K562 (cell line): ENCODE measurements around the gene SHISA4. TPM values are rescaled to one million over a fixed set of nuclear protein-coding genes. Genes with fewer than 3 reads are reported as not detected.

Source experiments
- ATAC-seq: fragments of 200-7000 bp; cut with Tn5 transposase; 3 replicates; pipeline ENCODE4 v1.9.1; 2020; ENCODE audit warnings: moderate library complexity
- BruUV-seq: library from RNA; stranded (reverse); fragments of 400-500 nt; replicated peaks from 2 replicates; lab custom pipeline; 2021; lab: Mats Ljungman, UMichigan
- CTCF ChIA-PET: fragments of 300-600 bp; formaldehyde crosslinking; extraction: SDS; loops from one replicate; lab custom pipeline; 2021; ENCODE audit warnings: low intra/inter-chr PET ratio; lab: Yijun Ruan, JAX
- POLR2A ChIA-PET: fragments of 300-600, 350-650 bp; sonication (Branson Sonifier 250); formaldehyde crosslinking; extraction: SDS; loops from one replicate; lab custom pipeline; 2021; ENCODE audit warnings: antibody characterized with exemption, inconsistent platforms; lab: Yijun Ruan, JAX
- DNase-seq, 4 experiments: peaks; one replicate each; pipeline versions ENCODE4 v3.0.0 to v3.0.0-alpha.2; 2011 to 2018; ENCODE audit warnings: low spot score in 3 of 4, mixed read lengths in 3 of 4; ENCODE audit errors: extremely low read depth in 1 of 4
- FAIRE-seq: peaks from 2 replicates; lab custom pipeline; 2011; peaks lifted over from hg19 to GRCh38; lab: Jason Lieb, UNC
- H2AFZ ChIP-seq: 2 replicates; pipeline ENCODE4 v1.6.0; 2011; ENCODE audit warnings: low read depth, low read length, control low read depth, inconsistent platforms
- H3K27ac ChIP-seq: fragments of 200-600 bp; 3 replicates; pipeline ENCODE4 v1.8.0; 2011; ENCODE audit warnings: low read depth, mild to moderate bottlenecking, control low read depth, inconsistent platforms, low read length, moderate library complexity, mixed read lengths; ENCODE audit errors: extremely low read depth
- H3K27me3 ChIP-seq, 2 experiments: fragments of 300-600 bp in 1 of 2; 2 replicates in 1 of 2; 3 replicates in 1 of 2; pipeline versions ENCODE4 v1.6.0 to v1.8.0; 2011; ENCODE audit warnings: inconsistent platforms in 2 of 2, low read length in 2 of 2, mild to moderate bottlenecking in 1 of 2, mixed read lengths in 1 of 2, moderate library complexity in 1 of 2; ENCODE audit not compliant: control insufficient read depth in 2 of 2, insufficient read depth in 2 of 2
- H3K36me3 ChIP-seq: fragments of 300-600 bp; 3 replicates; pipeline ENCODE4 v1.8.0; 2011; ENCODE audit warnings: mild to moderate bottlenecking, low read length, inconsistent platforms; ENCODE audit not compliant: control insufficient read depth, insufficient read depth
- H3K4me1 ChIP-seq, 2 experiments: fragments of 200-600 bp in 1 of 2; replicated peaks in 1 of 2; 2 replicates in 1 of 2; 3 replicates in 1 of 2; pipeline versions ENCODE4 v1.5.1 to v1.8.0; 2011; ENCODE audit warnings: inconsistent platforms in 2 of 2, low read length in 2 of 2, mild to moderate bottlenecking in 1 of 2, mixed read lengths in 1 of 2, moderate library complexity in 1 of 2; ENCODE audit not compliant: control insufficient read depth in 2 of 2, insufficient read depth in 2 of 2
- H3K4me2 ChIP-seq: 2 replicates; pipeline ENCODE4 v1.6.1; 2011; ENCODE audit warnings: low read length, control low read depth, inconsistent platforms, mixed read lengths; ENCODE audit not compliant: insufficient read depth
- H3K4me3 ChIP-seq: fragments of 200-600 bp; sonication (generic), shearing (Covaris generic); 2 replicates; pipeline ENCODE4 v1.5.1; 2016; ENCODE audit warnings: control low read depth, inconsistent platforms
- H3K79me2 ChIP-seq: fragments of 200-600 bp; 3 replicates; pipeline ENCODE4 v1.8.0; 2011; ENCODE audit warnings: low read length, inconsistent platforms; ENCODE audit not compliant: control insufficient read depth, insufficient read depth
- H3K9ac ChIP-seq, 2 experiments: 2 replicates each; pipeline versions ENCODE4 v1.6.0 to v1.6.1; 2011; ENCODE audit warnings: low read depth in 2 of 2, low read length in 2 of 2, control low read depth in 1 of 2, inconsistent platforms in 1 of 2, mild to moderate bottlenecking in 1 of 2, mixed read lengths in 1 of 2; ENCODE audit not compliant: insufficient read depth in 1 of 2
- H3K9me1 ChIP-seq: one replicate; pipeline ENCODE4 v1.6.0; 2011; ENCODE audit warnings: inconsistent platforms, mild to moderate bottlenecking, low read length, moderate library complexity; ENCODE audit not compliant: control insufficient read depth, insufficient read depth
- H3K9me3 ChIP-seq: replicated peaks from 2 replicates; pipeline ENCODE4 v1.5.1; 2011; ENCODE audit warnings: low read depth, low read length, inconsistent platforms; ENCODE audit not compliant: control insufficient read depth, insufficient read depth
- H4K20me1 ChIP-seq: replicated peaks from 2 replicates; pipeline ENCODE4 v1.6.1; 2011; ENCODE audit warnings: low read length, inconsistent platforms, mixed read lengths; ENCODE audit not compliant: control insufficient read depth, insufficient read depth
- CCNT2 ChIP-seq: IDR thresholded peaks from 2 replicates; pipeline ENCODE4 v1.6.1; 2011; ENCODE audit warnings: borderline replicate concordance, low read depth, mild to moderate bottlenecking, moderate library complexity, mixed read lengths, low read length; ENCODE audit not compliant: insufficient read length; ENCODE audit errors: extremely low read depth
- DACH1 ChIP-seq: fragments of 450-650 bp; IDR thresholded peaks from 2 replicates; pipeline ENCODE4 v1.6.1; 2018; ENCODE audit not compliant: partially characterized antibody
- GABPB1 ChIP-seq: sonication (generic); formaldehyde crosslinking; IDR thresholded peaks from 2 replicates; pipeline ENCODE4 v1.8.0; 2022; ENCODE audit warnings: mild to moderate bottlenecking, missing genetic modification reagents
- GATAD2A ChIP-seq: fragments of 450-650 bp; IDR thresholded peaks from 2 replicates; pipeline ENCODE4 v1.6.1; 2017
- HNRNPLL ChIP-seq: fragments of 200-400 bp; formaldehyde crosslinking; IDR thresholded peaks from 2 replicates; pipeline ENCODE4 v1.6.1; 2017; ENCODE audit warnings: low read length, low read depth, mild to moderate bottlenecking; ENCODE audit not compliant: poor library complexity, severe bottlenecking
- MTA1 ChIP-seq: fragments of 450-650 bp; IDR thresholded peaks from 2 replicates; pipeline ENCODE4 v1.6.1; 2017; ENCODE audit warnings: borderline replicate concordance
- MXI1 ChIP-seq: IDR thresholded peaks from 2 replicates; pipeline ENCODE4 v1.6.1; 2011; ENCODE audit warnings: low read depth, mild to moderate bottlenecking, improper control_type of control experiment, low read length
- NFRKB ChIP-seq: fragments of 450-650 bp; IDR thresholded peaks from 2 replicates; pipeline ENCODE4 v1.6.1; 2016; ENCODE audit warnings: low read depth
- NR2C1 ChIP-seq, 2 experiments: fragments of 450-650 bp; IDR thresholded peaks; 2 replicates each; pipeline ENCODE4 v1.6.1; 2017; ENCODE audit warnings: mild to moderate bottlenecking in 2 of 2, antibody characterized with exemption in 1 of 2, inconsistent platforms in 1 of 2, missing compliant biosample characterization in 1 of 2, missing genetic modification characterization in 1 of 2
- SMAD2 ChIP-seq: fragments of 150-350 bp; IDR thresholded peaks from 2 replicates; pipeline ENCODE4 v1.6.1; 2014; ENCODE audit warnings: low read depth, mild to moderate bottlenecking, low read length
- SMC3 ChIP-seq: conservative IDR thresholded peaks from 2 replicates; pipeline ENCODE4 v1.6.1; 2011; ENCODE audit warnings: low read depth, low read length, improper control_type of control experiment; ENCODE audit not compliant: insufficient read depth
- TEAD1 ChIP-seq, 2 experiments: fragments of 450-650 bp in 1 of 2; sonication (generic) in 1 of 2; formaldehyde crosslinking; IDR thresholded peaks; 2 replicates each; pipeline versions ENCODE4 v1.4.0 to v1.8.0; 2020 to 2022; ENCODE audit warnings: mild to moderate bottlenecking in 2 of 2, missing genetic modification reagents in 1 of 2
- ZNF232 ChIP-seq: sonication (generic); formaldehyde crosslinking; IDR thresholded peaks from 2 replicates; pipeline ENCODE4 v1.8.0; 2022; ENCODE audit warnings: mild to moderate bottlenecking, missing genetic modification reagents
- WGBS: fragments of 100-300 bp; shearing (Covaris generic); methylation state at CpG from one replicate; pipeline ENCODE4 v1.1.6; 2016; ENCODE audit warnings: low coverage, mixed read lengths; ENCODE audit not compliant: insufficient coverage; ENCODE audit errors: missing lambda C conversion rate; 5-methylcytosine and 5-hydroxymethylcytosine counted together
- in situ Hi-C: fragments of 300-500 bp; cut with MboI; formaldehyde crosslinking; loops from 4 replicates; pipeline ENCODE4 v1.15.0; 2018; ENCODE audit warnings: inconsistent platforms, mixed read lengths
- intact Hi-C: fragments of 100-400 bp; cut with micrococcal nuclease; formaldehyde crosslinking; loops from 2 replicates; pipeline ENCODE4 v1.14.2; 2022
- polyA plus RNA-seq, 8 experiments: library from polyadenylated mRNA; depleted of rRNA in 4 of 8; stranded (reverse) in 5 of 8; unstranded in 3 of 8; fragments of >200 nt; fragmentation: Nextera tagmentation in 2 of 8; fragmentation: Illumina TruSeq in 1 of 8; extraction: Ambion mirVana in 2 of 8; extraction: Trizol in 1 of 8; gene quantifications; 2 replicates each; pipeline versions ENCODE4 v1.2.1 to v1.2.3, GENCODE V29; 2011 to 2014; ENCODE audit warnings: inconsistent platforms in 1 of 8, missing spikeins in 1 of 8
- total RNA-seq, 7 experiments: library from RNA; depleted of rRNA in 6 of 7; stranded (reverse); fragments of >200 nt in 6 of 7; fragmentation: Illumina TruSeq in 2 of 7; extraction: Trizol in 2 of 7; gene quantifications; 2 replicates each; pipeline versions ENCODE4 v1.2.1 to v1.2.3, GENCODE V29; 2011 to 2021; ENCODE audit warnings: low replicate concordance in 1 of 7
- TF ChIP-seq, protein P1 (sequence below): fragments of 250-450 bp; sonication (Bioruptor Pico); IDR thresholded peaks from 2 replicates; pipeline ENCODE4 v1.5.0; 2022; ENCODE audit warnings: mild to moderate bottlenecking
- TF ChIP-seq, protein P2 (sequence below): sonication (generic); formaldehyde crosslinking; IDR thresholded peaks from 2 replicates; pipeline ENCODE4 v1.8.1; 2023; ENCODE audit warnings: missing genetic modification reagents, mild to moderate bottlenecking, borderline replicate concordance

Gene SHISA4
- total and polyA plus RNA-seq, 9 of the 15 experiments (the other 6 are each of a cell fraction or from before 2014, with no cell fraction given): 0.15 to 0.95 (median 0.68) TPM; not detected in 2

DNA sequence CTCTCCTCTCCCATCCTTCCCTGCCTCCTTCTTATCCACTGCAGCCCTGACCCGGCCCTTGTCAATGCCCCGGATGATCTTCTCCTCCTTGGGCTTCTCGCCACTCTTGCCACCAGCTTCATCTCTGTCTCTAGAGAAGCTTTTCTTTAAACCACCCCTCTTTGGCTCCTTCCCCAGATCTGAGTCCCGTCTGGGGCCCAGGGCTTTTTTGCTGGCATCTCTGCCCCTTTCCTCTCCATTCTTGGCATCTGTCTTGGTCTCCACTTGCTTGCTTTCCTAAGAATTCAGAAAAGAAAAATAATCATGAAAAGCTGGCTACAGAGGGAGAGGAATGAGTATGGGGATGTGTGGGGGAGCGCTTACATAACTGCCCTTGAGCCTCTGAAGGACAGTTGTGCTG lies 11.8 kb downstream of the SHISA4 start:
- no TSS peak for BruUV-seq
- in situ Hi-C loops: no loop called here
- WGBS: 9% methylated on average over 5 of the region's 5 CpGs
- TF ChIP-seq MTA1: no peak
- no peak for TF ChIP-seq DACH1
- no peak for TF ChIP-seq ZNF232 (CRISPR knock-in tag)
- no peak for TF ChIP-seq GABPB1 (CRISPR knock-in tag)
- TF ChIP-seq NR2C1 (IDR thresholded peaks at IDR 0.05): no peak
- no peak for TF ChIP-seq NR2C1 (tag; IDR thresholded peaks at IDR 0.05)
- no peak for TF ChIP-seq SMAD2
- TF ChIP-seq TEAD1 (CRISPR knock-in tag; IDR thresholded peaks at IDR 0.05): no peak
- TF ChIP-seq NFRKB: no peak
- no peak for TF ChIP-seq GATAD2A
- no peak for TF ChIP-seq HNRNPLL
- no peak for TF ChIP-seq MXI1
- TF ChIP-seq, protein P1, sequence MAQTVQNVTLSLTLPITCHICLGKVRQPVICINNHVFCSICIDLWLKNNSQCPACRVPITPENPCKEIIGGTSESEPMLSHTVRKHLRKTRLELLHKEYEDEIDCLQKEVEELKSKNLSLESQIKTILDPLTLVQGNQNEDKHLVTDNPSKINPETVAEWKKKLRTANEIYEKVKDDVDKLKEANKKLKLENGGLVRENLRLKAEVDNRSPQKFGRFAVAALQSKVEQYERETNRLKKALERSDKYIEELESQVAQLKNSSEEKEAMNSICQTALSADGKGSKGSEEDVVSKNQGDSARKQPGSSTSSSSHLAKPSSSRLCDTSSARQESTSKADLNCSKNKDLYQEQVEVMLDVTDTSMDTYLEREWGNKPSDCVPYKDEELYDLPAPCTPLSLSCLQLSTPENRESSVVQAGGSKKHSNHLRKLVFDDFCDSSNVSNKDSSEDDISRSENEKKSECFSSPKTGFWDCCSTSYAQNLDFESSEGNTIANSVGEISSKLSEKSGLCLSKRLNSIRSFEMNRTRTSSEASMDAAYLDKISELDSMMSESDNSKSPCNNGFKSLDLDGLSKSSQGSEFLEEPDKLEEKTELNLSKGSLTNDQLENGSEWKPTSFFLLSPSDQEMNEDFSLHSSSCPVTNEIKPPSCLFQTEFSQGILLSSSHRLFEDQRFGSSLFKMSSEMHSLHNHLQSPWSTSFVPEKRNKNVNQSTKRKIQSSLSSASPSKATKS (CRISPR knock-in tag): no peak
- TF ChIP-seq CCNT2: no peak
- TF ChIP-seq SMC3: no peak
- TF ChIP-seq, protein P2, sequence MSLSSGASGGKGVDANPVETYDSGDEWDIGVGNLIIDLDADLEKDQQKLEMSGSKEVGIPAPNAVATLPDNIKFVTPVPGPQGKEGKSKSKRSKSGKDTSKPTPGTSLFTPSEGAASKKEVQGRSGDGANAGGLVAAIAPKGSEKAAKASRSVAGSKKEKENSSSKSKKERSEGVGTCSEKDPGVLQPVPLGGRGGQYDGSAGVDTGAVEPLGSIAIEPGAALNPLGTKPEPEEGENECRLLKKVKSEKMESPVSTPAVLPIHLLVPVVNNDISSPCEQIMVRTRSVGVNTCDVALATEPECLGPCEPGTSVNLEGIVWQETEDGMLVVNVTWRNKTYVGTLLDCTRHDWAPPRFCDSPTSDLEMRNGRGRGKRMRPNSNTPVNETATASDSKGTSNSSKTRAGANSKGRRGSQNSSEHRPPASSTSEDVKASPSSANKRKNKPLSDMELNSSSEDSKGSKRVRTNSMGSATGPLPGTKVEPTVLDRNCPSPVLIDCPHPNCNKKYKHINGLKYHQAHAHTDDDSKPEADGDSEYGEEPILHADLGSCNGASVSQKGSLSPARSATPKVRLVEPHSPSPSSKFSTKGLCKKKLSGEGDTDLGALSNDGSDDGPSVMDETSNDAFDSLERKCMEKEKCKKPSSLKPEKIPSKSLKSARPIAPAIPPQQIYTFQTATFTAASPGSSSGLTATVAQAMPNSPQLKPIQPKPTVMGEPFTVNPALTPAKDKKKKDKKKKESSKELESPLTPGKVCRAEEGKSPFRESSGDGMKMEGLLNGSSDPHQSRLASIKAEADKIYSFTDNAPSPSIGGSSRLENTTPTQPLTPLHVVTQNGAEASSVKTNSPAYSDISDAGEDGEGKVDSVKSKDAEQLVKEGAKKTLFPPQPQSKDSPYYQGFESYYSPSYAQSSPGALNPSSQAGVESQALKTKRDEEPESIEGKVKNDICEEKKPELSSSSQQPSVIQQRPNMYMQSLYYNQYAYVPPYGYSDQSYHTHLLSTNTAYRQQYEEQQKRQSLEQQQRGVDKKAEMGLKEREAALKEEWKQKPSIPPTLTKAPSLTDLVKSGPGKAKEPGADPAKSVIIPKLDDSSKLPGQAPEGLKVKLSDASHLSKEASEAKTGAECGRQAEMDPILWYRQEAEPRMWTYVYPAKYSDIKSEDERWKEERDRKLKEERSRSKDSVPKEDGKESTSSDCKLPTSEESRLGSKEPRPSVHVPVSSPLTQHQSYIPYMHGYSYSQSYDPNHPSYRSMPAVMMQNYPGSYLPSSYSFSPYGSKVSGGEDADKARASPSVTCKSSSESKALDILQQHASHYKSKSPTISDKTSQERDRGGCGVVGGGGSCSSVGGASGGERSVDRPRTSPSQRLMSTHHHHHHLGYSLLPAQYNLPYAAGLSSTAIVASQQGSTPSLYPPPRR: no peak

More for the DNA sequence above, 11.8 kb downstream of the SHISA4 start:
- no peak for FAIRE-seq
- Histone ChIP-seq H2AFZ (peak overlapping the region; percentile 7; the same call in 1 of the 2 replicates), H3K27me3 (peaks cover 0 to 21% of the 10 kb centered on the region in 2 experiments; a peak in 3 of 5 replicates), H3K4me1 (peaks cover 3 to 8% of the 10 kb centered on the region in 2 experiments; a peak in 2 of 5 replicates), H3K9ac (no peak overlapping the region), H3K79me2 (no peaks in the 10 kb centered on the region), H3K27ac (no peak overlapping the region), H3K4me3 (no peak overlapping the region), H3K36me3 (no peaks in the 10 kb centered on the region), H3K9me1 (no peaks in the 10 kb centered on the region), H4K20me1 (no peaks in the 10 kb centered on the region; the same call in 1 of the 2 replicates), H3K9me3 (no peaks in the 10 kb centered on the region), H3K4me2 (no peak overlapping the region)
- ChIA-PET CTCF (no interaction called here), POLR2A (interaction anchor here (1.7 to 1.8 kb wide), 2 partner anchors 13 to 17 kb away, joined by 6 read pairs; no protein-coding TSS in a partner anchor)
- intact Hi-C loops: no loop called here
- no peak for ATAC-seq
- no peak for DNase-seq
